HepG2 (cell line): ENCODE measurements around the gene SYPL2. TPM values are rescaled to one million over a fixed set of nuclear protein-coding genes. Genes with fewer than 3 reads are reported as not detected.
A peak's percentile ranks its signal among the peaks of the same experiment; 100 is the strongest.

ENCODE experiments used
- ELF3 ChIP-seq: IDR thresholded peaks from 2 replicates; pipeline ENCODE4 v1.6.1; 2016; ENCODE audit warnings: missing genetic modification reagents, missing compliant biosample characterization
- FOSL2 ChIP-seq: sonication (generic); formaldehyde crosslinking; IDR thresholded peaks from 2 replicates; pipeline ENCODE4 v1.4.0; 2020; ENCODE audit warnings: missing genetic modification reagents
- HDAC6 ChIP-seq: fragments of 200-600 bp; sonication (generic); IDR thresholded peaks from 2 replicates; pipeline ENCODE4 v1.7.0; 2017; ENCODE audit warnings: mild to moderate bottlenecking, antibody characterized with exemption, low read length, low read depth
- KDM4B ChIP-seq: sonication (generic); formaldehyde crosslinking; IDR thresholded peaks from 2 replicates; pipeline ENCODE4 v1.4.0; 2020; ENCODE audit warnings: missing genetic modification reagents
- MEIS1 ChIP-seq: sonication (generic); formaldehyde crosslinking; IDR thresholded peaks from 2 replicates; pipeline ENCODE4 v1.9.0; 2021; ENCODE audit warnings: mild to moderate bottlenecking, missing genetic modification reagents, moderate library complexity, borderline replicate concordance
- NRL ChIP-seq: sonication (generic); formaldehyde crosslinking; IDR thresholded peaks from 2 replicates; pipeline ENCODE4 v1.5.0; 2020; ENCODE audit warnings: missing genetic modification reagents, mild to moderate bottlenecking, moderate library complexity, borderline replicate concordance
- ONECUT2 ChIP-seq: sonication (generic); formaldehyde crosslinking; IDR thresholded peaks from 2 replicates; pipeline ENCODE4 v1.4.0; 2020; ENCODE audit warnings: missing genetic modification reagents
- RELA ChIP-seq: sonication (generic); formaldehyde crosslinking; IDR thresholded peaks from 2 replicates; pipeline ENCODE4 v1.4.0; 2020; ENCODE audit warnings: missing genetic modification reagents
- RFXANK ChIP-seq: IDR thresholded peaks from 2 replicates; pipeline ENCODE4 v1.6.1; 2016
- SALL1 ChIP-seq: sonication (generic); formaldehyde crosslinking; IDR thresholded peaks from 2 replicates; pipeline ENCODE4 v1.8.0; 2022; ENCODE audit warnings: mild to moderate bottlenecking, missing genetic modification reagents
- SIN3B ChIP-seq: fragments of 150-350 bp; IDR thresholded peaks from 2 replicates; pipeline ENCODE4 v1.6.1; 2014; ENCODE audit warnings: low read length
- SNAPC2 ChIP-seq: sonication (generic); formaldehyde crosslinking; IDR thresholded peaks from 2 replicates; pipeline ENCODE4 v1.8.1; 2022; ENCODE audit warnings: mild to moderate bottlenecking, missing genetic modification reagents
- SOX5 ChIP-seq: IDR thresholded peaks from 2 replicates; pipeline ENCODE4 v1.6.1; 2016; ENCODE audit warnings: borderline replicate concordance
- TP53 ChIP-seq: sonication (generic); formaldehyde crosslinking; conservative IDR thresholded peaks from 2 replicates; pipeline ENCODE4 v1.4.0; 2020; ENCODE audit warnings: missing genetic modification reagents
- WIZ ChIP-seq: sonication (generic); formaldehyde crosslinking; IDR thresholded peaks from 2 replicates; pipeline ENCODE4 v1.5.1; 2020; ENCODE audit warnings: mild to moderate bottlenecking, missing genetic modification reagents
- YEATS4 ChIP-seq: sonication (generic); formaldehyde crosslinking; IDR thresholded peaks from 2 replicates; pipeline ENCODE4 v1.4.0; 2020; ENCODE audit warnings: missing genetic modification reagents, borderline replicate concordance
- ZFP37 ChIP-seq: sonication (generic); formaldehyde crosslinking; IDR thresholded peaks from 2 replicates; pipeline ENCODE4 v1.4.0; 2020; ENCODE audit warnings: missing genetic modification reagents, borderline replicate concordance
- ZNF121 ChIP-seq: sonication (generic); formaldehyde crosslinking; IDR thresholded peaks from 2 replicates; pipeline ENCODE4 v1.5.0; 2020; ENCODE audit warnings: mild to moderate bottlenecking, missing genetic modification reagents
- ZNF124 ChIP-seq: sonication (generic); formaldehyde crosslinking; IDR thresholded peaks from 2 replicates; pipeline ENCODE4 v1.4.0; 2020; ENCODE audit warnings: missing genetic modification reagents
- ZNF224 ChIP-seq: sonication (generic); formaldehyde crosslinking; IDR thresholded peaks from 2 replicates; pipeline ENCODE4 v1.5.0; 2020; ENCODE audit warnings: mild to moderate bottlenecking, missing genetic modification reagents
- ZNF350 ChIP-seq: sonication (generic); formaldehyde crosslinking; IDR thresholded peaks from 2 replicates; pipeline ENCODE4 v1.4.0; 2020; ENCODE audit warnings: mild to moderate bottlenecking, low read depth, missing genetic modification reagents, borderline replicate concordance
- ZNF567 ChIP-seq: sonication (generic); formaldehyde crosslinking; IDR thresholded peaks from 2 replicates; pipeline ENCODE4 v1.8.1; 2023; ENCODE audit warnings: mild to moderate bottlenecking, missing genetic modification reagents, borderline replicate concordance
- ZNF816 ChIP-seq: sonication (generic); formaldehyde crosslinking; IDR thresholded peaks from 2 replicates; pipeline ENCODE4 v1.8.0; 2022; ENCODE audit warnings: missing genetic modification reagents, mild to moderate bottlenecking, borderline replicate concordance
- polyA plus RNA-seq, 8 experiments: library from polyadenylated mRNA; depleted of rRNA in 3 of 8; stranded (reverse) in 7 of 8; unstranded in 1 of 8; fragments of >200 nt; fragmentation: Illumina TruSeq in 4 of 8; extraction: Trizol in 4 of 8; gene quantifications; 2 replicates each; pipeline versions ENCODE4 v1.2.1 to v1.2.3, GENCODE V29; 2011 to 2016; ENCODE audit warnings: low read depth in 4 of 8, missing spikeins in 1 of 8, mixed read lengths in 1 of 8; ENCODE audit not compliant: insufficient read depth in 1 of 8
- total RNA-seq, 5 experiments: library from RNA; depleted of rRNA; stranded (reverse); fragments of >200 nt; fragmentation: Illumina TruSeq; extraction: Trizol; gene quantifications; 2 replicates each; pipeline ENCODE4 v1.2.3, GENCODE V29; 2016; ENCODE audit warnings: low read depth in 1 of 5
- TF ChIP-seq, protein P1 (sequence below): sonication (generic); formaldehyde crosslinking; IDR thresholded peaks from 2 replicates; pipeline ENCODE4 v1.4.0; 2020; ENCODE audit warnings: missing genetic modification reagents
- TF ChIP-seq, protein P2 (sequence below): sonication (generic); formaldehyde crosslinking; IDR thresholded peaks from 2 replicates; pipeline ENCODE4 v1.5.1; 2020; ENCODE audit warnings: missing genetic modification reagents, mild to moderate bottlenecking, borderline replicate concordance
- TF ChIP-seq, protein P3 (sequence below): IDR thresholded peaks from 2 replicates; pipeline ENCODE4 v1.6.1; 2016; ENCODE audit warnings: low read depth, borderline replicate concordance
- TF ChIP-seq, protein P4 (sequence below): sonication (generic); formaldehyde crosslinking; conservative IDR thresholded peaks from 2 replicates; pipeline ENCODE4 v1.8.0; 2022; ENCODE audit warnings: missing genetic modification reagents

The SYPL2 gene
- total and polyA plus RNA-seq, 2 of the 13 experiments (the other 11 are each of a cell fraction or from before 2014, with no cell fraction given), result 0.17 to 0.24 TPM

DNA sequence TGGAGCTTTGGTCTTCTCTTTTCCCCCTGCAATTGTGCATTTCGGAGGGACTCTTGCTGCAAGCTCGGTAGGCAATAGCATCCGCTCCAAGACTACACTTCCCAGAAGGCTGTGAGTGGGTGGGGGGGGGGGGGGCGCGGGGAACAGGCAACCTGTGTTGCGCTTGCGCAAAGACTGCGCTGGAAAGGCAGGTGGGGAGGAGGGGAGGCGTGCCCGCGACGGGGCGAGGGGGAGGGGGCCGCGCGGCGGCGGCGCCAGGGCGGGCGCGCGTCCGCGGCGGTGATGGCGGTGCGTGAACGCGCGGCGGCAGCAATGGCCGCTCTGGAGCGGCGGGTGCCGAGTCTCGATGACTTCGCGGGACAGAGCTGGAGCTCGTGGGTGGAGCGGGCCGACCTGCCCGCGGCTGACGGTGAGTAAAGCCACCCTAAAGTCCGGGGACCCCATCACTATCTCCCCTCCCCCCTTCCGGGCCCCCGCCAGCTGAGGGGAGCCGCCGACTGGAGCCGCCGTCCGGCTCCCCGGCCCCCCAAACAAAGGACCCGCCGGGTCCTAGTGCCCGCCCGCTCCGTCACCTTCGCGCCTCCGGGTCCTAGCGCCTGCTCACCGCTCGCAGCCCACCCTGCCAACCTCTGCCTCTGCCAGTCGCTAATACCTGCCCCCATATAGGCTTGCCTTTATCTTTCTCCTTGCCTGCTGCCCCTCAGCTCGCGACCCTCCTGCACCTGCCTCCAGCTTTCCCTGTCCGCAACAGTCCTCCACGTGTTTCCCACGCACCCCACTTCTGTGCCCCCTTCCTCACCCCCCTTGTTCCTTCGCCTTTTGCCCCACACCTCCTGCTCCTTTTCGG lies 17.5 kb downstream of the SYPL2 start, which contains the start of gene ATXN7L2 (continued):
- TF ChIP-seq ZNF224 (CRISPR knock-in tag) (no peak), WIZ (CRISPR knock-in tag) (no peak), SALL1 (CRISPR knock-in tag) (peak; percentile 72; the same call in 1 of the 2 replicates), ZNF124 (peak; percentile 86; the same call in 1 of the 2 replicates), SIN3B (peak; percentile 40; the same call in 1 of the 2 replicates), KDM4B (peak; percentile 45; the same call in 1 of the 2 replicates), RFXANK (no peak), ZNF121 (CRISPR knock-in tag) (no peak), ZFP37 (CRISPR knock-in tag) (no peak), MEIS1 (CRISPR knock-in tag) (no peak), ZNF567 (CRISPR knock-in tag) (0 out of 2 replicates have a peak, but pooled peaks have one; percentile 46), ZNF350 (CRISPR knock-in tag) (peak; percentile 24; the same call in 1 of the 2 replicates), TP53 (CRISPR knock-in tag) (no peak), FOSL2 (CRISPR knock-in tag) (peak; percentile 57), ONECUT2 (CRISPR knock-in tag) (no peak), HDAC6 (no peak), SNAPC2 (CRISPR knock-in tag) (no peak), YEATS4 (peak; percentile 44), ELF3 (CRISPR knock-in tag) (0 out of 2 replicates have a peak, but pooled peaks have one; percentile 59), NRL (peak; percentile 79), ZNF816 (CRISPR knock-in tag) (no peak), SOX5 (CRISPR knock-in tag) (no peak), RELA (CRISPR knock-in tag) (no peak)
- TF ChIP-seq, protein P1, sequence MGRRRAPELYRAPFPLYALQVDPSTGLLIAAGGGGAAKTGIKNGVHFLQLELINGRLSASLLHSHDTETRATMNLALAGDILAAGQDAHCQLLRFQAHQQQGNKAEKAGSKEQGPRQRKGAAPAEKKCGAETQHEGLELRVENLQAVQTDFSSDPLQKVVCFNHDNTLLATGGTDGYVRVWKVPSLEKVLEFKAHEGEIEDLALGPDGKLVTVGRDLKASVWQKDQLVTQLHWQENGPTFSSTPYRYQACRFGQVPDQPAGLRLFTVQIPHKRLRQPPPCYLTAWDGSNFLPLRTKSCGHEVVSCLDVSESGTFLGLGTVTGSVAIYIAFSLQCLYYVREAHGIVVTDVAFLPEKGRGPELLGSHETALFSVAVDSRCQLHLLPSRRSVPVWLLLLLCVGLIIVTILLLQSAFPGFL (CRISPR knock-in tag), result no peak
- TF ChIP-seq, protein P2, sequence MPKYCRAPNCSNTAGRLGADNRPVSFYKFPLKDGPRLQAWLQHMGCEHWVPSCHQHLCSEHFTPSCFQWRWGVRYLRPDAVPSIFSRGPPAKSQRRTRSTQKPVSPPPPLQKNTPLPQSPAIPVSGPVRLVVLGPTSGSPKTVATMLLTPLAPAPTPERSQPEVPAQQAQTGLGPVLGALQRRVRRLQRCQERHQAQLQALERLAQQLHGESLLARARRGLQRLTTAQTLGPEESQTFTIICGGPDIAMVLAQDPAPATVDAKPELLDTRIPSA (CRISPR knock-in tag), result peak; percentile 91; the same call in 1 of the 2 replicates
- TF ChIP-seq, protein P3, sequence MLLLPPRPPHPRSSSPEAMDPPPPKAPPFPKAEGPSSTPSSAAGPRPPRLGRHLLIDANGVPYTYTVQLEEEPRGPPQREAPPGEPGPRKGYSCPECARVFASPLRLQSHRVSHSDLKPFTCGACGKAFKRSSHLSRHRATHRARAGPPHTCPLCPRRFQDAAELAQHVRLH (CRISPR knock-in tag), result peak; percentile 34; the same call in 1 of the 2 replicates
- TF ChIP-seq, protein P4, sequence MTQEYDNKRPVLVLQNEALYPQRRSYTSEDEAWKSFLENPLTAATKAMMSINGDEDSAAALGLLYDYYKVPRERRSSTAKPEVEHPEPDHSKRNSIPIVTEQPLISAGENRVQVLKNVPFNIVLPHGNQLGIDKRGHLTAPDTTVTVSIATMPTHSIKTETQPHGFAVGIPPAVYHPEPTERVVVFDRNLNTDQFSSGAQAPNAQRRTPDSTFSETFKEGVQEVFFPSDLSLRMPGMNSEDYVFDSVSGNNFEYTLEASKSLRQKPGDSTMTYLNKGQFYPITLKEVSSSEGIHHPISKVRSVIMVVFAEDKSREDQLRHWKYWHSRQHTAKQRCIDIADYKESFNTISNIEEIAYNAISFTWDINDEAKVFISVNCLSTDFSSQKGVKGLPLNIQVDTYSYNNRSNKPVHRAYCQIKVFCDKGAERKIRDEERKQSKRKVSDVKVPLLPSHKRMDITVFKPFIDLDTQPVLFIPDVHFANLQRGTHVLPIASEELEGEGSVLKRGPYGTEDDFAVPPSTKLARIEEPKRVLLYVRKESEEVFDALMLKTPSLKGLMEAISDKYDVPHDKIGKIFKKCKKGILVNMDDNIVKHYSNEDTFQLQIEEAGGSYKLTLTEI (CRISPR knock-in tag), result no peak
